Endothelial cell of umbilical vein (primary cell): Measurements from ENCODE around the gene CMC2. TPM values are rescaled to one million over a fixed set of nuclear protein-coding genes. Genes with fewer than 3 reads are reported as not detected.
A peak's percentile ranks its signal among the peaks of the same experiment; 100 is the strongest.

Experiments used
- BruUV-seq: library from RNA; stranded (reverse); fragments of 400-500 nt; replicated peaks from 2 replicates; lab custom pipeline; 2021; lab: Mats Ljungman, UMichigan
- CTCF ChIA-PET: fragments of 300-600, 350-600 bp; sonication (Branson Sonifier 250); formaldehyde crosslinking; loops from one replicate; lab custom pipeline; 2021; ENCODE audit warnings: antibody characterized with exemption, inconsistent platforms; lab: Charles Lee
- POLR2A ChIA-PET: fragments of 300-600, 350-600 bp; sonication (Branson Sonifier 250); formaldehyde crosslinking; loops from one replicate; lab custom pipeline; 2021; ENCODE audit warnings: antibody characterized with exemption, inconsistent platforms; lab: Charles Lee
- DNase-seq: peaks from one replicate; pipeline ENCODE4 v3.0.0-alpha.2; 2011; ENCODE audit warnings: low read depth, low spot score
- FAIRE-seq: peaks from 2 replicates; lab custom pipeline; 2011; peaks lifted over from hg19 to GRCh38; lab: Jason Lieb, UNC
- H2AFZ ChIP-seq: 2 replicates; pipeline ENCODE4 v1.6.0; 2012; ENCODE audit warnings: low read depth, low read length, control low read depth, inconsistent platforms
- H3K27ac ChIP-seq: 2 replicates; pipeline ENCODE4 v1.5.1; 2011; ENCODE audit warnings: low read depth, mild to moderate bottlenecking, control low read depth, low read length, moderate library complexity; ENCODE audit not compliant: insufficient read depth
- H3K27me3 ChIP-seq, 2 experiments: 2 replicates each; pipeline versions ENCODE4 v1.6.0 to v1.6.1; 2011; ENCODE audit warnings: low read length in 2 of 2, mixed read lengths in 1 of 2; ENCODE audit not compliant: control insufficient read depth in 2 of 2, insufficient read depth in 2 of 2
- H3K36me3 ChIP-seq, 2 experiments: 2 replicates in 1 of 2; 3 replicates in 1 of 2; pipeline ENCODE4 v1.5.1; 2011; ENCODE audit warnings: low read length in 2 of 2, mild to moderate bottlenecking in 1 of 2, moderate library complexity in 1 of 2; ENCODE audit not compliant: control insufficient read depth in 2 of 2, insufficient read depth in 2 of 2; ENCODE audit errors: extremely low read depth in 1 of 2
- H3K4me1 ChIP-seq: 3 replicates; pipeline ENCODE4 v1.5.1; 2011; ENCODE audit warnings: mild to moderate bottlenecking, low read length; ENCODE audit not compliant: control insufficient read depth, insufficient read depth; ENCODE audit errors: extremely low read depth
- H3K4me2 ChIP-seq: 2 replicates; pipeline ENCODE4 v1.6.1; 2011; ENCODE audit warnings: low read length, control low read depth, mixed read lengths; ENCODE audit not compliant: insufficient read depth
- H3K4me3 ChIP-seq, 3 experiments: fragments of 200-600 bp in 1 of 3; sonication (generic), shearing (Covaris generic) in 1 of 3; replicated peaks in 1 of 3; 2 replicates each; pipeline ENCODE4 v1.5.1; 2011 to 2016; ENCODE audit warnings: control low read depth in 3 of 3, low read length in 3 of 3, mild to moderate bottlenecking in 2 of 3, inconsistent platforms in 1 of 3, low read depth in 1 of 3, moderate library complexity in 1 of 3; ENCODE audit not compliant: insufficient read depth in 1 of 3
- H3K79me2 ChIP-seq: 2 replicates; pipeline ENCODE4 v1.6.0; 2012; ENCODE audit warnings: low read length, inconsistent platforms; ENCODE audit not compliant: control insufficient read depth, insufficient read depth
- H3K9ac ChIP-seq: replicated peaks from 2 replicates; pipeline ENCODE3; 2011; ENCODE audit warnings: low read length, control low read depth; ENCODE audit not compliant: insufficient read depth; ENCODE audit errors: extremely low read depth
- H3K9me1 ChIP-seq: replicated peaks from 3 replicates; pipeline ENCODE4 v1.6.0; 2011; ENCODE audit warnings: mild to moderate bottlenecking, low read length; ENCODE audit not compliant: control insufficient read depth, insufficient read depth; ENCODE audit errors: extremely low read depth
- H3K9me3 ChIP-seq: replicated peaks from 2 replicates; pipeline ENCODE4 v1.5.1; 2012; ENCODE audit warnings: low read length, inconsistent platforms; ENCODE audit not compliant: control insufficient read depth, insufficient read depth
- H4K20me1 ChIP-seq: replicated peaks from 2 replicates; pipeline ENCODE3; 2011; ENCODE audit warnings: mild to moderate bottlenecking, low read length; ENCODE audit not compliant: control insufficient read depth, insufficient read depth; ENCODE audit errors: extremely low read depth
- CTCF ChIP-seq, 2 donors: IDR thresholded peaks; 1 replicate in 1 of 2; 2 replicates in 1 of 2; pipeline ENCODE4 v1.5.1; 2011; ENCODE audit warnings: low read length in 2 of 2, mild to moderate bottlenecking in 2 of 2, moderate library complexity in 2 of 2, control low read depth in 1 of 2, inconsistent platforms in 1 of 2, low read depth in 1 of 2; ENCODE audit not compliant: insufficient read depth in 1 of 2; ENCODE audit errors: extremely low read depth in 1 of 2
- EZH2 ChIP-seq: IDR thresholded peaks from 2 replicates; pipeline ENCODE4 v1.6.1; 2012; ENCODE audit warnings: borderline replicate concordance, low read depth, mild to moderate bottlenecking, moderate library complexity, low read length, inconsistent platforms; ENCODE audit not compliant: severe bottlenecking
- FOS ChIP-seq: IDR thresholded peaks from 2 replicates; pipeline ENCODE4 v1.6.1; 2011; ENCODE audit warnings: mild to moderate bottlenecking, low read length, moderate library complexity, borderline replicate concordance; ENCODE audit not compliant: insufficient read depth
- GATA2 ChIP-seq: IDR thresholded peaks from 2 replicates; pipeline ENCODE4 v1.7.0; 2011; ENCODE audit warnings: low read depth, mild to moderate bottlenecking, moderate library complexity, mixed read lengths, low read length; ENCODE audit not compliant: insufficient read length, insufficient read depth
- JUN ChIP-seq: IDR thresholded peaks from 2 replicates; pipeline ENCODE4 v1.6.1; 2011; ENCODE audit warnings: borderline replicate concordance, low read depth; ENCODE audit not compliant: insufficient read length, insufficient read depth
- MAX ChIP-seq: IDR thresholded peaks from 2 replicates; pipeline ENCODE4 v1.6.1; 2011; ENCODE audit not compliant: insufficient read depth, insufficient read length
- MYC ChIP-seq: IDR thresholded peaks from one replicate; pipeline ENCODE4 v1.6.1; 2011; ENCODE audit warnings: mild to moderate bottlenecking, low read depth, low read length
- POLR2A ChIP-seq: IDR thresholded peaks from 2 replicates; pipeline ENCODE4 v1.6.1; 2012; ENCODE audit warnings: low read depth, mild to moderate bottlenecking, control low read depth, low read length
- POLR2AphosphoS5 ChIP-seq: IDR thresholded peaks from 2 replicates; pipeline ENCODE4 v1.6.1; 2012; ENCODE audit warnings: low read depth, mild to moderate bottlenecking, control low read depth, low read length, moderate library complexity; ENCODE audit not compliant: insufficient read depth
- dilution Hi-C: fragments of 300-500 bp; cut with MboI; formaldehyde crosslinking; loops from one replicate; pipeline ENCODE4 v1.15.0; 2019; ENCODE audit warnings: low sequenced_read_pairs; ENCODE audit not compliant: extremely low pct_ligation_motif_present
- intact Hi-C: fragments of 100-400 bp; cut with micrococcal nuclease; formaldehyde crosslinking; loops from one replicate; pipeline ENCODE4 v1.10.0; 2022
- polyA plus RNA-seq, 4 experiments: library from polyadenylated mRNA; depleted of rRNA in 3 of 4; stranded (reverse) in 3 of 4; unstranded in 1 of 4; fragments of >200 nt; gene quantifications; 2 replicates each; pipeline versions ENCODE4 v1.2.1 to v1.2.3, GENCODE V29; 2011 to 2012; ENCODE audit warnings: missing spikeins in 1 of 4
- total RNA-seq: library from RNA; stranded (reverse); gene quantifications from 2 replicates; pipeline ENCODE4 v1.2.3, GENCODE V29; 2021

The CMC2 gene
- total and polyA plus RNA-seq, 2 donors (not counting 3 experiments of a cell fraction or from before 2014, with no cell fraction given) = 97.8 to 216 TPM

GRCh38 chr16:80972611-80973010 lies 34.1 kb downstream of the CMC2 start:
- DNase-seq (peak; percentile 67), FAIRE-seq (no peak)
- no peaks in the 10 kb centered on the region for H4K20me1 ChIP-seq
- no peaks in the 10 kb centered on the region for H3K27me3 ChIP-seq
- no peak overlapping the region for H3K4me2 ChIP-seq
- POLR2A ChIA-PET = no interaction called here
- BruUV-seq = no TSS peak
- TF ChIP-seq CTCF (IDR thresholded peaks at IDR 0.05; ENCODE audit: extremely low read depth in 1 of 2, insufficient read depth in 1 of 2, low read depth in 1 of 2, low read length in 2 of 2) (no peak), MAX (no peak), EZH2 (no peak), POLR2A (no peak), JUN (no peak), POLR2AphosphoS5 (no peak), MYC (no peak), FOS (no peak), GATA2 (no peak)
- H3K4me1 ChIP-seq = no peaks in the 10 kb centered on the region
- no peak overlapping the region for H3K4me3 ChIP-seq
- no peak overlapping the region for H3K27ac ChIP-seq
- CTCF ChIA-PET = interaction anchor here (0.6 to 1.4 kb wide), 3 partner anchors 24 to 63 kb away, joined by 3 to 5 read pairs (median 3); partner anchors contain the start of gene ATMIN
- H3K79me2 ChIP-seq = no peaks in the 10 kb centered on the region
- H3K9ac ChIP-seq = no peak overlapping the region
- no peak overlapping the region for H2AFZ ChIP-seq
- intact Hi-C loops (no loop called here), dilution Hi-C loops (no loop called here)
- no peaks in the 10 kb centered on the region for H3K9me3 ChIP-seq
- peaks cover 2 to 3% of the 10 kb centered on the region in 2 experiments for H3K36me3 ChIP-seq
- H3K9me1 ChIP-seq = peaks cover 2% of the 10 kb centered on the region
